ENCODE results near the gene SPIRE2. TPM values are rescaled to one million over a fixed set of nuclear protein-coding genes. Genes with fewer than 3 reads are reported as not detected.
A peak's percentile ranks its signal among the peaks of the same experiment; 100 is the strongest.

SPIRE2 gene
- total RNA-seq, 1 donor from 2014 or later = 9.5 TPM

DNA sequence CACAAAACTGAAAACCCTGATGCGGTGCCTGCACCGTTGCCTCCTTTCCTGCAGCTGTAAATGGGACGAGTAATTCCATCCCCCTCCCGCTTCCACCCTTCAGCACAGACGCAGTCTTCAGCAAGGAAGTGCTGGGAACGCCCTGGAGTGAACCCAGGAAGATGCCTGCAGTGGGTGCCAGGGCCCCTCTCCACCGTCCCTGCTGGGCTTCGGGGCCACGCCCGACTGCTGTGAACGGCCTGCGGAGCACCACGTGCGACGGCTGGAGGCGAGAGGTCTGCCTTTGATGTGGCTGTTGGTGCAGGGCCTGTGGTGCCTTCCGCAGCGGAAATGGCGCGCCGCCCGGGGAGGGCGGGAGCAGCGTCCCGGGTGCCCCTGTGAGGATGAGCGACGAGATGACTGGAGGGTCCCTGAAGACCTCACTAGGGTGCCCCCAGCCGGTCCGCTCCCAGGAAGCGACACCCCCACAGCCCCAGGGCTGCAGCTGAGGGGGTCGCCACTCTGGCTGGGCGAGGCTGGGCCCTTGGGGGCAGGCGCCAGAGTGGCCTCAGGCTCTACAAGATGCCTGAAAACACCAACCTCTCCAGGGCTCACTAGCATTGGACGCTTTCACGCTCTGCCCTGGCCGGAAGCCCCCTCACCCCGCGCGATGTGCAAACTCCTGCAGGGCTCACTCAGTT, 89.6 kb downstream of the SPIRE2 start:
- TF ChIP-seq, protein P1, sequence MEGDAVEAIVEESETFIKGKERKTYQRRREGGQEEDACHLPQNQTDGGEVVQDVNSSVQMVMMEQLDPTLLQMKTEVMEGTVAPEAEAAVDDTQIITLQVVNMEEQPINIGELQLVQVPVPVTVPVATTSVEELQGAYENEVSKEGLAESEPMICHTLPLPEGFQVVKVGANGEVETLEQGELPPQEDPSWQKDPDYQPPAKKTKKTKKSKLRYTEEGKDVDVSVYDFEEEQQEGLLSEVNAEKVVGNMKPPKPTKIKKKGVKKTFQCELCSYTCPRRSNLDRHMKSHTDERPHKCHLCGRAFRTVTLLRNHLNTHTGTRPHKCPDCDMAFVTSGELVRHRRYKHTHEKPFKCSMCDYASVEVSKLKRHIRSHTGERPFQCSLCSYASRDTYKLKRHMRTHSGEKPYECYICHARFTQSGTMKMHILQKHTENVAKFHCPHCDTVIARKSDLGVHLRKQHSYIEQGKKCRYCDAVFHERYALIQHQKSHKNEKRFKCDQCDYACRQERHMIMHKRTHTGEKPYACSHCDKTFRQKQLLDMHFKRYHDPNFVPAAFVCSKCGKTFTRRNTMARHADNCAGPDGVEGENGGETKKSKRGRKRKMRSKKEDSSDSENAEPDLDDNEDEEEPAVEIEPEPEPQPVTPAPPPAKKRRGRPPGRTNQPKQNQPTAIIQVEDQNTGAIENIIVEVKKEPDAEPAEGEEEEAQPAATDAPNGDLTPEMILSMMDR (IDR thresholded peaks at IDR 0.05) = no peak
- ATAC-seq (peak; percentile 81), DNase-seq (peak; percentile 89)
- H3K4me3 ChIP-seq = peak overlapping the region; percentile 28
- H3K9me3 ChIP-seq = no peaks in the 10 kb centered on the region
- peaks cover 12% of the 10 kb centered on the region for H3K27me3 ChIP-seq
- H3K4me1 ChIP-seq = peaks cover 40% of the 10 kb centered on the region
- no peak overlapping the region for H3K27ac ChIP-seq
- intact Hi-C loops (cut with DNase I) = no loop called here
- no peaks in the 10 kb centered on the region for H3K36me3 ChIP-seq

DNA sequence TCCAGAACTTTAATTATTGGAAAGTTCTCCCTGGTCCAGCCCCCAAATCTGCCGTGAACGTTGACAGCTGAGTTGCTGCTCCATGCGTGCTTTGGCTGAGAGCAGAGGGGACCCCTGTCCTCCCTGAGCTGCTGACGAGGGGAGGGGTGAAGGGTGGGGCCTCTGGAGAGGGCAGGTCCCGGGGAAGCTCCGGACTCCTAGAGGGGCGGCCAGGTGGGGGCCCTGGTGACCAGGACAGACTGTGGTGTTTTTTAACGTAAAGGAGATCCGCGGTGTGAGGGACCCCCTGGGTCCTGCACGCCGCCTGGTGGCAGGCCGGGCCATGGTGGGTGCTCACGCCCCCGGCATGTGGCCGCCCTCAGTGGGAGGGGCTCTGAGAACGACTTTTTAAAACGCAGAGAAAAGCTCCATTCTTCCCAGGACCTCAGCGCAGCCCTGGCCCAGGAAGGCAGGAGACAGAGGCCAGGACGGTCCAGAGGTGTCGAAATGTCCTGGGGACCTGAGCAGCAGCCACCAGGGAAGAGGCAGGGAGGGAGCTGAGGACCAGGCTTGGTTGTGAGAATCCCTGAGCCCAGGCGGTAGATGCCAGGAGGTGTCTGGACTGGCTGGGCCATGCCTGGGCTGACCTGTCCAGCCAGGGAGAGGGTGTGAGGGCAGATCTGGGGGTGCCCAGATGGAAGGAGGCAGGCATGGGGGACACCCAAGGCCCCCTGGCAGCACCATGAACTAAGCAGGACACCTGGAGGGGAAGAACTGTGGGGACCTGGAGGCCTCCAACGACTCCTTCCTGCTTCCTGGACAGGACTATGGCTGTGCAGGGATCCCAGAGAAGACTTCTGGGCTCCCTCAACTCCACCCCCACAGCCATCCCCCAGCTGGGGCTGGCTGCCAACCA, 90.4 kb downstream of the SPIRE2 start, which contains the start of gene MC1R:
MC1R (plus strand) TSS at position 410 of the 895 bp plus-strand sequence; CDS start at position 807, 397 bp downstream.
- Histone ChIP-seq H3K27me3 (peaks cover 16% of the 10 kb centered on the region), H3K4me3 (peak within 1 kb of the TSS; percentile 28), H3K9me3 (no peaks in the 10 kb centered on the region), H3K27ac (no peak within 1 kb of the TSS), H3K4me1 (peaks cover 44% of the 10 kb centered on the region), H3K36me3 (no peaks in the 10 kb centered on the region)
- ATAC-seq (no peak), DNase-seq (no peak)
- intact Hi-C loops (cut with DNase I) = no loop called here
- TF ChIP-seq, protein P1 (IDR thresholded peaks at IDR 0.05) = peak; percentile 30

DNA sequence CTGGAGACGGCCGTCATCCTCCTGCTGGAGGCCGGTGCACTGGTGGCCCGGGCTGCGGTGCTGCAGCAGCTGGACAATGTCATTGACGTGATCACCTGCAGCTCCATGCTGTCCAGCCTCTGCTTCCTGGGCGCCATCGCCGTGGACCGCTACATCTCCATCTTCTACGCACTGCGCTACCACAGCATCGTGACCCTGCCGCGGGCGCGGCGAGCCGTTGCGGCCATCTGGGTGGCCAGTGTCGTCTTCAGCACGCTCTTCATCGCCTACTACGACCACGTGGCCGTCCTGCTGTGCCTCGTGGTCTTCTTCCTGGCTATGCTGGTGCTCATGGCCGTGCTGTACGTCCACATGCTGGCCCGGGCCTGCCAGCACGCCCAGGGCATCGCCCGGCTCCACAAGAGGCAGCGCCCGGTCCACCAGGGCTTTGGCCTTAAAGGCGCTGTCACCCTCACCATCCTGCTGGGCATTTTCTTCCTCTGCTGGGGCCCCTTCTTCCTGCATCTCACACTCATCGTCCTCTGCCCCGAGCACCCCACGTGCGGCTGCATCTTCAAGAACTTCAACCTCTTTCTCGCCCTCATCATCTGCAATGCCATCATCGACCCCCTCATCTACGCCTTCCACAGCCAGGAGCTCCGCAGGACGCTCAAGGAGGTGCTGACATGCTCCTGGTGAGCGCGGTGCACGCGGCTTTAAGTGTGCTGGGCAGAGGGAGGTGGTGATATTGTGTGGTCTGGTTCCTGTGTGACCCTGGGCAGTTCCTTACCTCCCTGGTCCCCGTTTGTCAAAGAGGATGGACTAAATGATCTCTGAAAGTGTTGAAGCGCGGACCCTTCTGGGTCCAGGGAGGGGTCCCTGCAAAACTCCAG, 91.5 kb downstream of the SPIRE2 start:
- Histone ChIP-seq H3K4me3 (no peak overlapping the region), H3K4me1 (peaks cover 47% of the 10 kb centered on the region), H3K36me3 (no peaks in the 10 kb centered on the region), H3K27me3 (peaks cover 26% of the 10 kb centered on the region), H3K27ac (no peak overlapping the region), H3K9me3 (no peaks in the 10 kb centered on the region)
- intact Hi-C loops (cut with DNase I) = no loop called here
- ATAC-seq (no peak), DNase-seq (no peak)
- TF ChIP-seq, protein P1 (IDR thresholded peaks at IDR 0.05) = no peak

DNA sequence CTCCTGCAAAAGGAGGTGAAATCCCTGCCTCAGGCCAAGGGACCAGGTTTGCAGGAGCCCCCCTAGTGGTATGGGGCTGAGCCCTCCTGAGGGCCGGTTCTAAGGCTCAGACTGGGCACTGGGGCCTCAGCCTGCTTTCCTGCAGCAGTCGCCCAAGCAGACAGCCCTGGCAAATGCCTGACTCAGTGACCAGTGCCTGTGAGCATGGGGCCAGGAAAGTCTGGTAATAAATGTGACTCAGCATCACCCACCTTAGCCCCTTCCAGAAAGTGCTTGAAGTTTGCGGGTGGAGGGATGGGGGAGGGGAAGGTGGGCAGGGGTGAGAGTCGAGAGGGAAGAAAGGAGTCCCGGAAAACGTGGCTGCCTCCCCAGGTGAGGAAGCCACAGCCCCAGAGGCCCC, 92.4 kb downstream of the SPIRE2 start:
- intact Hi-C loops (cut with DNase I) = no loop called here
- no peak for DNase-seq
- H3K27ac ChIP-seq = no peak overlapping the region
- H3K4me1 ChIP-seq = peaks cover 50% of the 10 kb centered on the region
- TF ChIP-seq, protein P1 (IDR thresholded peaks at IDR 0.05) = no peak
- H3K4me3 ChIP-seq = no peak overlapping the region
- ATAC-seq = no peak
- H3K36me3 ChIP-seq = no peaks in the 10 kb centered on the region
- H3K9me3 ChIP-seq = no peaks in the 10 kb centered on the region
- H3K27me3 ChIP-seq = peaks cover 34% of the 10 kb centered on the region

Other genes with a start within 250 kb of the SPIRE2 start
- gene DPEP1, start 214.8 kb upstream of the SPIRE2 start, total RNA-seq = 3.0 TPM
- gene CHMP1A, start 170.8 kb upstream of the SPIRE2 start, total RNA-seq = 74.0 TPM
- gene SPATA33, start 170.6 kb upstream of the SPIRE2 start, total RNA-seq = 8.1 TPM
- 81.5 TPM for gene CDK10, start 141.8 kb upstream of the SPIRE2 start, total RNA-seq
- 13.3 TPM for gene SPATA2L, start 126.8 kb upstream of the SPIRE2 start, total RNA-seq
- gene VPS9D1, start 107.6 kb upstream of the SPIRE2 start, total RNA-seq = 15.7 TPM
- gene ZNF276, start 106.9 kb upstream of the SPIRE2 start, total RNA-seq = 35.8 TPM
- gene FANCA, start 11.8 kb upstream of the SPIRE2 start, total RNA-seq = 6.1 TPM
- 162 TPM for gene TCF25, start 45.1 kb downstream of the SPIRE2 start, total RNA-seq
- gene MC1R, start 90.4 kb downstream of the SPIRE2 start, total RNA-seq = 3.6 TPM
- 1.5 TPM for gene TUBB3, start 94.9 kb downstream of the SPIRE2 start, total RNA-seq
- 70.0 TPM for gene DEF8, start 120.3 kb downstream of the SPIRE2 start, total RNA-seq
- 7.0 TPM for gene DBNDD1, start 191.0 kb downstream of the SPIRE2 start, total RNA-seq
- gene PRDM7, start 248.9 kb downstream of the SPIRE2 start, total RNA-seq = not detected